CD4-positive, alpha-beta memory T cell (primary cell): ENCODE measurements around the gene RETREG1. TPM values are rescaled to one million over a fixed set of nuclear protein-coding genes. Genes with fewer than 3 reads are reported as not detected.
"Not testable (repeated sequence)": the region's sequence is repeated elsewhere in the genome, so short reads cannot be mapped to it uniquely, and the experiment has no call there.

Source experiments
- CTCF ChIA-PET: fragments of 350-600 bp; sonication (Branson Sonifier 250); formaldehyde crosslinking; loops from one replicate; lab custom pipeline; 2021; ENCODE audit warnings: inconsistent platforms; ENCODE audit not compliant: partially characterized antibody; lab: Charles Lee
- POLR2A ChIA-PET: fragments of 350-600 bp; sonication (Branson Sonifier 250); formaldehyde crosslinking; loops from one replicate; lab custom pipeline; 2021; ENCODE audit not compliant: partially characterized antibody; lab: Charles Lee
- DNase-seq, 5 donors: peaks; one replicate each; pipeline versions ENCODE4 v3.0.0 to v3.0.0-alpha.2; 2020 to 2022; ENCODE audit warnings: mixed read lengths in 1 of 5
- H3K27ac ChIP-seq: one replicate; pipeline ENCODE4 v1.7.0; 2013; ENCODE audit warnings: low read depth, low read length
- H3K27me3 ChIP-seq: 2 replicates; pipeline ENCODE4 v1.7.0; 2013; ENCODE audit warnings: mild to moderate bottlenecking, low read length, moderate library complexity; ENCODE audit not compliant: insufficient read depth
- H3K36me3 ChIP-seq: 2 replicates; pipeline ENCODE4 v1.7.0; 2013; ENCODE audit warnings: mild to moderate bottlenecking, low read length, moderate library complexity; ENCODE audit not compliant: insufficient read depth
- H3K4me1 ChIP-seq: 2 replicates; pipeline ENCODE4 v1.7.0; 2013; ENCODE audit warnings: mild to moderate bottlenecking, low read length, moderate library complexity; ENCODE audit not compliant: insufficient read depth
- H3K4me3 ChIP-seq, 2 donors: one replicate each; pipeline ENCODE4 v1.7.0; 2013; ENCODE audit warnings: low read length in 2 of 2, mild to moderate bottlenecking in 1 of 2
- H3K9me3 ChIP-seq, 2 donors: one replicate each; pipeline ENCODE4 v1.7.0; 2013; ENCODE audit warnings: low read length in 2 of 2, control low read depth in 1 of 2; ENCODE audit not compliant: control insufficient read depth in 1 of 2
- H3K27ac Mint-ChIP-seq, 7 donors: one replicate each; pipeline ENCODE4 v1.8.0; 2020 to 2021; ENCODE audit warnings: mixed read lengths in 7 of 7, mild to moderate bottlenecking in 6 of 7, inconsistent platforms in 3 of 7, moderate library complexity in 3 of 7
- H3K27me3 Mint-ChIP-seq, 2 donors: one replicate each; pipeline ENCODE4 v1.8.0; 2020 to 2021; ENCODE audit warnings: mixed read lengths in 2 of 2
- H3K36me3 Mint-ChIP-seq, 2 donors: one replicate each; pipeline ENCODE4 v1.8.0; 2020 to 2021; ENCODE audit warnings: mixed read lengths in 2 of 2, inconsistent platforms in 1 of 2, mild to moderate bottlenecking in 1 of 2
- H3K4me1 Mint-ChIP-seq, 4 donors: one replicate each; pipeline ENCODE4 v1.8.0; 2020 to 2021; ENCODE audit warnings: mixed read lengths in 4 of 4, mild to moderate bottlenecking in 1 of 4
- H3K4me3 Mint-ChIP-seq, 8 donors: one replicate each; pipeline ENCODE4 v1.8.0; 2020 to 2021; ENCODE audit warnings: mixed read lengths in 8 of 8, mild to moderate bottlenecking in 7 of 8, moderate library complexity in 6 of 8, inconsistent platforms in 3 of 8
- H3K9me3 Mint-ChIP-seq, 8 donors: one replicate each; pipeline ENCODE4 v1.8.0; 2020 to 2021; ENCODE audit warnings: mixed read lengths in 8 of 8, mild to moderate bottlenecking in 5 of 8, inconsistent platforms in 3 of 8, moderate library complexity in 1 of 8
- intact Hi-C: fragments of 100-400 bp; cut with micrococcal nuclease; formaldehyde crosslinking; loops from one replicate; pipeline ENCODE4 v1.15.1; 2023
- polyA plus RNA-seq, 2 donors: library from polyadenylated mRNA; unstranded; fragments of 300-500 nt; fragmentation: Illumina TruSeq; gene quantifications; one replicate each; pipeline ENCODE4 v1.2.3, GENCODE V29; 2021
- total RNA-seq, 2 experiments: library from RNA; stranded (reverse); gene quantifications; one replicate each; pipeline ENCODE4 v1.2.3, GENCODE V29; 2021

The RETREG1 gene
- total and polyA plus RNA-seq, 4 experiments from 2014 or later: 26.6 to 79.5 (median 49.3) TPM

DNA sequence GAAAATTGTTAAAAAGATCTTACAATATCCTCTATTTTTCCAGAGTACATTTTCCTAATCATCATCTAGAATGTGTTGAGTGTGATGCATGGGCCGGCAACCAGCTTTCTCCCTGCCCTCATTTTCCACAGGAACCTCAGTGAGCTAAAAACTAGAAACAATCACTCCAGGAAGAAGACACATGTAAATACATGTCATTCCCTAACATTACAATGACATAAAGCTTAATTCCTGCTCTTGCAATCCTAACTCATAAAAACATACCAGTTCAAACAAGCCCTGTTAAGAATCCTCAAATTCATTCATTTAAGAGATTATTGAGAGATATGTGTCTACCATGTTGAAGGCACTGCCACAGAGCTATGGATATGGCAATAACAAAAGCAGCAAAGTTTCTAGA lies 132.7 kb downstream of the RETREG1 start:
- Mint-ChIP-seq H3K27ac (peak overlapping the region in 3 of 7 donors; percentile 8 to 60 (median 37)), H3K4me1 (peaks cover 0 to 28% (median 10%) of the 10 kb centered on the region in 4 donors)

GRCh38 chr5:16483361-16483760 lies 133.4 kb downstream of the RETREG1 start:
- Histone ChIP-seq H3K4me1 (no peaks in the 10 kb centered on the region), H3K27ac (no peak overlapping the region), H3K36me3 (no peaks in the 10 kb centered on the region), H3K4me3 (no peak overlapping the region), H3K9me3 (no peaks in the 10 kb centered on the region), H3K27me3 (no peaks in the 10 kb centered on the region)
- ChIA-PET POLR2A (no interaction called here), CTCF (interaction anchor here (0.5 to 2.3 kb wide), 4 partner anchors 18 to 1476 kb away, joined by 3 to 11 read pairs (median 6); no protein-coding TSS in a partner anchor)
- Mint-ChIP-seq H3K27me3 (no peaks in the 10 kb centered on the region), H3K9me3 (no peaks in the 10 kb centered on the region), H3K4me3 (no peak overlapping the region), H3K36me3 (peaks cover 0 to 11% of the 10 kb centered on the region in 2 donors), H3K4me1 (peaks cover 0 to 27% (median 10%) of the 10 kb centered on the region in 4 donors), H3K27ac (peak overlapping the region in 2 of 7 donors; percentile 9 to 64)
- DNase-seq: no peak
- intact Hi-C loops: no loop called here

More for the DNA sequence above, 132.7 kb downstream of the RETREG1 start:
- ChIA-PET POLR2A (no interaction called here), CTCF (interaction anchor here (1.1 to 2.3 kb wide), 4 partner anchors 11 to 28 kb away, joined by 3 to 11 read pairs (median 6); no protein-coding TSS in a partner anchor)
- H3K36me3 Mint-ChIP-seq: peaks cover 0 to 11% of the 10 kb centered on the region in 2 donors
- Histone ChIP-seq H3K4me1 (no peaks in the 10 kb centered on the region), H3K4me3 (no peak overlapping the region), H3K36me3 (no peaks in the 10 kb centered on the region), H3K27ac (no peak overlapping the region), H3K27me3 (no peaks in the 10 kb centered on the region), H3K9me3 (no peaks in the 10 kb centered on the region)
- intact Hi-C loops: no loop called here
- no peak for DNase-seq
- no peak overlapping the region for H3K4me3 Mint-ChIP-seq
- no peaks in the 10 kb centered on the region for H3K27me3 Mint-ChIP-seq
- no peaks in the 10 kb centered on the region for H3K9me3 Mint-ChIP-seq

- intact Hi-C loops: no loop called here
Measured at GRCh38 chr5:16482891-16483290, 133.9 kb downstream of the RETREG1 start.

DNA sequence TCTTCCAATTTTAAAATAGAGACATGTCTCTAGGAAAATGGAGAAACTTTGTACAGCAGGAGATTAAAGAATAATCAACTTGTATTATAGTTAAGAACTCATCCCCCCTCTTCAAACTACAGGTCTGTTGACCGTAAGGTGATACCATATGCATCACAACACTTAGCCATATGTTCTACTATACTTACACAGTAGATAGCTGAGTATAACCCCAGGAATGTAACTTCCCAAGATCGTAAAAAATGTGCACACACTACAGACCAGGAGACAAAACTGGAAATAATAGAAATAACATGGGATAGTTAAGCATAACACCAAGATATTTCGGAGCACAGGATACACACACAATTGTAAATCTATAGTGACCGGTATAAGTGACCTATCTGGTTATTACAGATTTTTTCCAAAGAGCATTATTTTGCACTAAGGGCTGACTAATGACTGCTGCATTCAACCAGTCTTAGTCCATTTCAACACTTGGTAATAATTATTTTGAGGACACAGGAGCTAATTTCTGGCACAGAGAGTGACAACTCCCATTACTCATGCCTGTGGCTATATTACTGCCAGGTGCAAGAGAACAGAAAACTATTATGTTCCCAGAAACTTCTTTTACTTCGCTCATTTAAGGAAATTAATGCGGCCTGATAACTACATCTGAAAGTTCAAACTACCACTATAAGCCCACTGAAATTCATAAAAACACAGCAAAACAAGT lies 135.8 kb downstream of the RETREG1 start:
- CTCF ChIA-PET: no interaction called here
- no peaks in the 10 kb centered on the region for H3K9me3 ChIP-seq
- intact Hi-C loops: no loop called here
- H3K27me3 ChIP-seq: no peaks in the 10 kb centered on the region
- H3K27ac ChIP-seq: no peak overlapping the region
- Mint-ChIP-seq H3K36me3 (peaks cover 2 to 11% of the 10 kb centered on the region in 2 donors), H3K27ac (no peak overlapping the region), H3K4me3 (no peak overlapping the region), H3K4me1 (peaks cover 0 to 8% (median 4%) of the 10 kb centered on the region in 4 donors), H3K9me3 (no peaks in the 10 kb centered on the region), H3K27me3 (no peaks in the 10 kb centered on the region)
- POLR2A ChIA-PET: no interaction called here
- no peak overlapping the region for H3K4me3 ChIP-seq
- H3K36me3 ChIP-seq: no peaks in the 10 kb centered on the region
- no peak for DNase-seq
- no peaks in the 10 kb centered on the region for H3K4me1 ChIP-seq

More at GRCh38 chr5:16482891-16483290, 133.9 kb downstream of the RETREG1 start:
- H3K27me3 ChIP-seq: no peaks in the 10 kb centered on the region
- H3K9me3 Mint-ChIP-seq: no peaks in the 10 kb centered on the region
- H3K27ac Mint-ChIP-seq: no peak overlapping the region
- peaks cover 0 to 23% (median 8%) of the 10 kb centered on the region in 4 donors for H3K4me1 Mint-ChIP-seq
- ChIA-PET CTCF (interaction anchor here (1.1 to 2.3 kb wide), 3 partner anchors 19 to 27 kb away, joined by 3 to 11 read pairs (median 9); no protein-coding TSS in a partner anchor), POLR2A (no interaction called here)
- no peaks in the 10 kb centered on the region for H3K27me3 Mint-ChIP-seq
- H3K4me3 ChIP-seq: no peak overlapping the region
- no peaks in the 10 kb centered on the region for H3K36me3 ChIP-seq
- peaks cover 2 to 11% of the 10 kb centered on the region in 2 donors for H3K36me3 Mint-ChIP-seq
- no peak overlapping the region for H3K4me3 Mint-ChIP-seq
- no peak overlapping the region for H3K27ac ChIP-seq
- DNase-seq: no peak
- no peaks in the 10 kb centered on the region for H3K9me3 ChIP-seq
- no peaks in the 10 kb centered on the region for H3K4me1 ChIP-seq

- no peaks in the 10 kb centered on the region for H3K27me3 Mint-ChIP-seq
- no peaks in the 10 kb centered on the region for H3K27me3 ChIP-seq
- no peaks in the 10 kb centered on the region for H3K9me3 ChIP-seq
- H3K4me3 Mint-ChIP-seq: no peak overlapping the region
- H3K9me3 Mint-ChIP-seq: no peaks in the 10 kb centered on the region
- no peak overlapping the region for H3K27ac ChIP-seq
- no peaks in the 10 kb centered on the region for H3K36me3 ChIP-seq
- H3K4me1 ChIP-seq: no peaks in the 10 kb centered on the region
- H3K27ac Mint-ChIP-seq: no peak overlapping the region
- H3K36me3 Mint-ChIP-seq: peaks cover 2 to 14% of the 10 kb centered on the region in 2 donors
- H3K4me3 ChIP-seq: no peak overlapping the region
- no peak for DNase-seq
- intact Hi-C loops: no loop called here
- POLR2A ChIA-PET: no interaction called here
- CTCF ChIA-PET: no interaction called here
- H3K4me1 Mint-ChIP-seq: peaks cover 0 to 8% (median 6%) of the 10 kb centered on the region in 4 donors
Measured at GRCh38 chr5:16480144-16480543, 136.7 kb downstream of the RETREG1 start.

- no peaks in the 10 kb centered on the region for H3K9me3 Mint-ChIP-seq
- no peaks in the 10 kb centered on the region for H3K9me3 ChIP-seq
- no peaks in the 10 kb centered on the region for H3K27me3 ChIP-seq
- no peak for DNase-seq
- CTCF ChIA-PET: no interaction called here
- no peak overlapping the region for H3K4me3 Mint-ChIP-seq
- no peaks in the 10 kb centered on the region for H3K27me3 Mint-ChIP-seq
- H3K4me1 ChIP-seq: no peaks in the 10 kb centered on the region
- intact Hi-C loops: no loop called here
- H3K36me3 Mint-ChIP-seq: peaks cover 2 to 23% of the 10 kb centered on the region in 2 donors
- H3K4me1 Mint-ChIP-seq: peaks cover 0 to 7% (median 3%) of the 10 kb centered on the region in 4 donors
- no peak overlapping the region for H3K27ac Mint-ChIP-seq
- no peak overlapping the region for H3K4me3 ChIP-seq
- H3K36me3 ChIP-seq: no peaks in the 10 kb centered on the region
- POLR2A ChIA-PET: interaction anchor here (1.0 kb wide), 1 partner anchor 150 kb away, joined by 3 read pairs; no protein-coding TSS in a partner anchor
- H3K27ac ChIP-seq: no peak overlapping the region
Measured at GRCh38 chr5:16477541-16477940, 139.3 kb downstream of the RETREG1 start.

GRCh38 chr5:16476417-16476816 lies 140.4 kb downstream of the RETREG1 start:
- H3K27ac ChIP-seq, DNase-seq, intact Hi-C loops, H3K4me3 ChIP-seq, H3K36me3 ChIP-seq, H3K9me3 ChIP-seq, H3K27me3 ChIP-seq, H3K27me3 Mint-ChIP-seq, H3K9me3 Mint-ChIP-seq, POLR2A ChIA-PET, H3K4me3 Mint-ChIP-seq, H3K4me1 ChIP-seq: not testable (repeated sequence)
- Mint-ChIP-seq H3K27ac (peak overlapping the region in 1 of 7 donors; percentile 42), H3K36me3 (peaks cover 2 to 23% of the 10 kb centered on the region in 2 donors), H3K4me1 (peaks cover 0 to 11% (median 5%) of the 10 kb centered on the region in 4 donors)
- CTCF ChIA-PET: interaction anchor here (1.3 kb wide), 1 partner anchor 18 kb away, joined by 3 read pairs; no protein-coding TSS in a partner anchor
